Calu3 (cell line): ENCODE results near the gene COL24A1. TPM values are rescaled to one million over a fixed set of nuclear protein-coding genes. Genes with fewer than 3 reads are reported as not detected.

Experiments used
- BruUV-seq: library from RNA; stranded (reverse); fragments of 400-500 nt; replicated peaks from 2 replicates; lab custom pipeline; 2021; lab: Mats Ljungman, UMichigan
- CTCF ChIA-PET: fragments of 300-600 bp; sonication (Branson Sonifier 250); formaldehyde crosslinking; loops from one replicate; lab custom pipeline; 2022; ENCODE audit warnings: antibody characterized with exemption; lab: Charles Lee
- DNase-seq: peaks from one replicate; pipeline ENCODE4 v3.0.0; 2022
- H3K27ac Mint-ChIP-seq: one replicate; pipeline ENCODE4 v1.8.0; 2022; ENCODE audit warnings: mixed read lengths; ENCODE audit not compliant: unreplicated experiment
- H3K27me3 Mint-ChIP-seq: one replicate; pipeline ENCODE4 v1.8.0; 2022; ENCODE audit warnings: mixed read lengths; ENCODE audit not compliant: unreplicated experiment
- H3K36me3 Mint-ChIP-seq: one replicate; pipeline ENCODE4 v1.8.0; 2022; ENCODE audit warnings: mild to moderate bottlenecking, moderate library complexity, mixed read lengths; ENCODE audit not compliant: insufficient read depth, unreplicated experiment
- H3K4me1 Mint-ChIP-seq: one replicate; pipeline ENCODE4 v1.8.0; 2022; ENCODE audit warnings: mild to moderate bottlenecking, low read depth, mixed read lengths; ENCODE audit not compliant: unreplicated experiment
- H3K4me3 Mint-ChIP-seq: one replicate; pipeline ENCODE4 v1.8.0; 2022; ENCODE audit warnings: mild to moderate bottlenecking, low read depth, moderate library complexity, mixed read lengths; ENCODE audit not compliant: unreplicated experiment
- H3K9me3 Mint-ChIP-seq: one replicate; pipeline ENCODE4 v1.8.0; 2022; ENCODE audit warnings: low read depth, mixed read lengths; ENCODE audit not compliant: unreplicated experiment
- CTCF ChIP-seq: fragments of 200-600 bp; IDR thresholded peaks from one replicate; pipeline ENCODE4 v1.8.0; 2022; ENCODE audit warnings: antibody characterized with exemption; ENCODE audit not compliant: unreplicated experiment
- intact Hi-C: fragments of 100-400 bp; cut with micrococcal nuclease; formaldehyde crosslinking; loops from one replicate; pipeline ENCODE4 v1.10.0; 2022; ENCODE audit not compliant: unreplicated experiment
- total RNA-seq: library from RNA; stranded (reverse); gene quantifications from 2 replicates; pipeline ENCODE4 v1.2.3, GENCODE V29; 2022

COL24A1 gene
- total RNA-seq, 1 experiment from 2014 or later: not detected

GRCh38 chr1:85816606-85817005 is 340.0 kb downstream of the COL24A1 start:
- intact Hi-C loops: no loop called here
- H3K27ac Mint-ChIP-seq: no peak overlapping the region
- no peaks in the 10 kb centered on the region for H3K27me3 Mint-ChIP-seq
- peaks cover 24% of the 10 kb centered on the region for H3K4me1 Mint-ChIP-seq
- no peaks in the 10 kb centered on the region for H3K36me3 Mint-ChIP-seq
- H3K4me3 Mint-ChIP-seq: no peak overlapping the region
- no peak for DNase-seq
- no peak for TF ChIP-seq CTCF
- BruUV-seq: no TSS peak
- H3K9me3 Mint-ChIP-seq: no peaks in the 10 kb centered on the region
- CTCF ChIA-PET: no interaction called here

- no TSS peak for BruUV-seq
- DNase-seq: no peak
- no peak overlapping the region for H3K4me3 Mint-ChIP-seq
- no peak overlapping the region for H3K27ac Mint-ChIP-seq
- no peaks in the 10 kb centered on the region for H3K36me3 Mint-ChIP-seq
- CTCF ChIA-PET: no interaction called here
- no peaks in the 10 kb centered on the region for H3K9me3 Mint-ChIP-seq
- H3K27me3 Mint-ChIP-seq: no peaks in the 10 kb centered on the region
- intact Hi-C loops: no loop called here
- no peak for TF ChIP-seq CTCF
- H3K4me1 Mint-ChIP-seq: peaks cover 24% of the 10 kb centered on the region
Measured at GRCh38 chr1:85815906-85816305, 340.7 kb downstream of the COL24A1 start.

DNA sequence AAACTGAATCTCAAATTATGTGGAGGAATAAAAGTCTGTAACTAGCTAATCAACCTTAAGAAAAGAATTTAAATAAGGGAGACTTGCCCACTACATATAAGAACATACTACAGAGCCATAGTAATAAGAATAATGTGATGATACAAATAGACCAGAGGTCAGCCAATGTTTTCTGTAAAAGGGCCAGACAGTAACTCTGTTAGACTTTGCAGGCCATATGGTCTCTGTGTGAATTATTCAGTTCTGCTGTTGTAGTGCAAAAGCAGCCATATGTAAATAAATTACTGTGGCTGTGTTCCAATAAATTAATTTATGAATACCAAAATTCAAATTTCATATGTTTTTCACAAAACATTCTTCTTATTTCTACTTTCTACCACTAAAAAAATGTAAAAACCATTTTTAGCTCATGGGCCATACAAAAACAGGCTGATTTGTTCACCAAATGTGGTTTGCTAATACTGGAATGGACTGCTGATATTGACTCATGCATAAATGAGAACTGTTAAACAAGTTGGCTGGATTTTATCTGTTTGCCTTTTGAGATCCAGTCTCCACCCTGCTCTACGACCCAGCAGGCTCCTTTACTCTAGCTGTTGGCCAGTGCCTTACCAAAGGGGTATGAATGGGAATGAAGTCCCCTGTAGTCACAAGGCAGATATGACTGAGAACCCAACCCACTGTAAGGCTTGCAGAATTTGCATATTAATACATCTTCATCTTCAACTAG is 350.2 kb downstream of the COL24A1 start:
- no peak for DNase-seq
- no TSS peak for BruUV-seq
- H3K9me3 Mint-ChIP-seq: peaks cover 2% of the 10 kb centered on the region
- H3K4me1 Mint-ChIP-seq: peaks cover 9% of the 10 kb centered on the region
- H3K27ac Mint-ChIP-seq: no peak overlapping the region
- no peaks in the 10 kb centered on the region for H3K36me3 Mint-ChIP-seq
- no peak overlapping the region for H3K4me3 Mint-ChIP-seq
- TF ChIP-seq CTCF: no peak
- intact Hi-C loops: no loop called here
- CTCF ChIA-PET: no interaction called here
- no peaks in the 10 kb centered on the region for H3K27me3 Mint-ChIP-seq

DNA sequence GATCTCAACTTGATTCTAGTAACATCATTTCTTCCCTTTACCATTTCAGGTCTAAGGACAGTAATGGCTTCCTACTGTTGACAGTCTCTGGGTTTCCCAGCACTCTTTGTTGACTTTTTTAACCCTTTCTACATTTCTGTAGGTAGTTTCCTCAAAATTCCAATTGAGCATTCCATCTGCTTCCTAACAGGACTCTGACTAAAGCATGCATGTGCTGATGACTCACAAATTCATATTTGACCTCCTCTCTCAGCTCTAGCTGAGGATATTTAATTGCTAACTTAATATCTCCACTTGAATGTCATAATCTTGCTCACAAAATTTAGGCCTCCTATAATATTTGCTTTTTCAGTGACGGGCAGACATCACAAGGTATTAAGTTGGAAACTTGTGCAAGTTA is 355.1 kb downstream of the COL24A1 start:
- no peak for DNase-seq
- no peaks in the 10 kb centered on the region for H3K27me3 Mint-ChIP-seq
- no peak overlapping the region for H3K4me3 Mint-ChIP-seq
- H3K4me1 Mint-ChIP-seq: peaks cover 23% of the 10 kb centered on the region
- peak overlapping the region; percentile 3 for H3K27ac Mint-ChIP-seq
- CTCF ChIA-PET: no interaction called here
- no TSS peak for BruUV-seq
- no peaks in the 10 kb centered on the region for H3K36me3 Mint-ChIP-seq
- no peak for TF ChIP-seq CTCF
- intact Hi-C loops: no loop called here
- peaks cover 2% of the 10 kb centered on the region for H3K9me3 Mint-ChIP-seq
